T-helper 9 cell (primary cell): ENCODE measurements around the gene ADAMTS14.
"Not testable (repeated sequence)": the region's sequence is repeated elsewhere in the genome, so short reads cannot be mapped to it uniquely, and the experiment has no call there.

ENCODE experiments used
- DNase-seq: peaks from one replicate; pipeline ENCODE4 v3.0.0-alpha.2; 2020

The ADAMTS14 gene

DNA sequence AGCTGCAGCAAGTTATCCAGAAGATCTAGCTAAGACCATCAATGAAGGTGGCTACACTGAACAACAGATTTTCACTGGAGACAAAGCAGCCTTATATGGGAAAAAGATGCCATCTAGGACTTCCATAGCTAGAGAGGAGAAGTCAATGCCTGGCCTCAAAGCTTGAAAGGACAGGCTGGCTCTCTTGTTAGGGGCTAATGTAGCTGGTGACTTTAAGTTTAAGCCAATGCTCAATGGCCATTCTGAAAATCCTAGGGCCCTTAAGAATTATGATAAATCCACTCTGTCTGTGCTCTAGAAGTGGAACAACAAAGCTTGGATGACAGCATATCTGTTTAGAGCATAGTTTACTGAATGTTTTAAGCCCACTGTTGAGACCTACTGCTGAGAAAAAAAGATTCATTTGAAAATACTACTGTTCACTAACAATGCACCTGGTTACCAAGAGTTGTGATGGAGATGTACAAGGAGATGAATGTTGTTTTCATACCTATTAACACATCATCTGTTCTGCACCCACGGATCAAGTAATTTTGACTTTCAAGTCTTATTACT is 13.6 kb upstream of the ADAMTS14 start:
- no peak for DNase-seq

DNA sequence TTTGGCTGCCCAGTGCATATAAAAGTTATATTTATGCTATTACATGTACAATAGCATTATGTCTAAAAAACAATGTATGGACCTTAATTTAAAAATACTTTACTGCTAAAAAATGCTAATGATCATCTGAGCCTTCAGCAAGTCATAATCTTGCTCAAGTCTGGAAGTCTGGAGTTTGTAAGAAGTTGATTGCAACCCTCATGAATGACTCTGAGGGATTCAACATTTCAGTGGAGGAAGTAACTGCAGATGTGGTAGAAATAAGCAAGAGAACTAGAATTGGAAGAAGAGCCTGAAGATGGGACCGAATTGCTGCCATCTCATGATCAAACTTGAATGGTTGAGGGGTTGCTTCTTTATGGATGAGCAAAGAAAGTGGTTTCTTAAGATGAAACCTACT is 13.0 kb upstream of the ADAMTS14 start:
- no peak for DNase-seq

DNA sequence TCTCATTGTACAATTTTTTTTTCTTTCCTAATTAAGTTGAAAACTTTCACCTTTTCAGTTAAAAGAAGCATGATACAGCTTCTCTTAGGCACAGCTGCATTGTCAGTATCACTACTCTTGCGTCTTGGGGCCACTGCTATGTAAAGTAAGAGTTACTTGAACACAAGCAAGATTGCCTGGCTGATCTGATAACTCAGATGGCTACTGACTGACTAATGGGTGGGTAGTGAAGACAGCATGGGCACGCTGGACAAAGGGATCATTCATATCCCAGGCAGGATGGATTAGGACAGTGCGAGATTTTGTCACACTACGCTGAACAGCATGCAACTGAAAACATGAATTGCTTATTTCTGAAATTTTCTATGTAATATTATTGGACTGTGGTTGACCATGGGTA is 11.6 kb upstream of the ADAMTS14 start:
- DNase-seq, result no peak

DNA sequence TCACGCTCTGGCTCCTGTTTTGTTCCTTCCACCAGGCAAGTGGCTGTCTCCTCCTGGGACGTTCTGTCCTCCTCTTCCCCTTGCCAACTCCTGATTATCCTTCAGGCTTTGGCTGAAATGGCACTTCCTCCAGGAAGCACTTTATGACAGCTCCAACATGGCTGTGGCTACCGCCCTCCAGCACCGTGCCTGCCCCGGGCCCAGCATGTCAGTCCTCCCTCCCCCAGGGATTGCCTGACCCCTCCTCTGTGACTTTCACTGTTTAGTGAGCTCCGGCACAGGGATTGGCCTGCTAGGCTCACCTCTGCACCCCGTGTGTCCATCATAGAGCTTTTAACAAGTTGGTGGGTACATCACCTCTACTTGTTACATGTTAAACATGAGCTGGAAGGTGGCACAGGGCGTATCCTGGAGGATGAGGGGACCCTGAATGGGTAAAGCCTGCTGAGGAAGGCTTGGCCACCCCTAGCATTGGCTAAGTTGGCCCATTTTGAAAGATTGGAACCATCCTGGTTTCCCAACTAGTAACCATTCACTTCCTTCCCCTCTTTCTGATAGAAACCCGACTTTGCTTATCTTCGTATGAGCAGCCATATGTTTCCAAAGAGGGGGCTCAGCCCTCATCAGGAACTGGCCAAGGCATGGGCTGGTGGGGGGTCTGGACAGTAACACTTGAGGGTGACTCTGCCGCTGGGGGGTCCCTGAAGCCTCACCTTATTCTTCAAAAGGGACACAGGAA is 10.5 kb upstream of the ADAMTS14 start:
- no peak for DNase-seq

DNA sequence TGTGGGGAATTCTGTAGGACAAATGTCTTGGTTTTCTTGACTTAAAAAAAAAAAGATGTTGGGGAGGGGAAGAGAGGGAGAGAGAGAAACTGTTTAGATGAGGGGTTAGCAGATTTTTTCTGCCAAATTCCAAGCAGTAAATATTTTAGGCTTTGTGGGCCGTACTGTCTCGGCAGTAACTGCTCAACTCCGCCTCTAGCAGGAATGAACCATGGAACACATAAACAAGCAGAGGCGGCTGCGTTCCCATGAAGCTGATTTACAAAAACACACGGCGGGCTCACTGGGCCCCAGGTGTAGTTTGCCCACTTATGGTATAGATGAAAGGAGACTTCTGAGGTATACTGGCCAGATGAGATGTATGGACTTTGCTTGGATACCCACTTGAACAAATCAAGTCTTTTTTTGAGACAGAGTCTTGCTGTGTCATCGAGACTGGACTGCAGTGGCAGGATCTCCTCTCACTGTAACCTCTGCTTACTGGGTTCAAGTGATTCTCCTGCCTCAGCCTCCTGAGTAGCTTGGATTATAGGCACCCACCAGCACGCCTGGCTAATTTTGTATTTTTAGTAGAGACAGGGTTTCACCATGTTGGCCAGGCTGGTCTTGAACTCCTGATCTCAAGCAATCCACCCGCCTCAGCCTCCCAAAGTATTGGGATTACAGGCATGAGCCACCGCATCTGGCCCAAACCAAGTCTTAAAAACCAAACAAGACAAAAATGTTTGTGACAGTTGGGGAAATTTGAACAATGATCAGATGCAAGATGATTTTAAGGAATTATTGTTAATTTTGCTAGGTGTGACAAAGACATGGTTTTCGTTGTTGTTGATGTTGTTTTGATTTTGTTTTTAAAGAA is 9.7 kb upstream of the ADAMTS14 start:
- DNase-seq, result no peak

DNA sequence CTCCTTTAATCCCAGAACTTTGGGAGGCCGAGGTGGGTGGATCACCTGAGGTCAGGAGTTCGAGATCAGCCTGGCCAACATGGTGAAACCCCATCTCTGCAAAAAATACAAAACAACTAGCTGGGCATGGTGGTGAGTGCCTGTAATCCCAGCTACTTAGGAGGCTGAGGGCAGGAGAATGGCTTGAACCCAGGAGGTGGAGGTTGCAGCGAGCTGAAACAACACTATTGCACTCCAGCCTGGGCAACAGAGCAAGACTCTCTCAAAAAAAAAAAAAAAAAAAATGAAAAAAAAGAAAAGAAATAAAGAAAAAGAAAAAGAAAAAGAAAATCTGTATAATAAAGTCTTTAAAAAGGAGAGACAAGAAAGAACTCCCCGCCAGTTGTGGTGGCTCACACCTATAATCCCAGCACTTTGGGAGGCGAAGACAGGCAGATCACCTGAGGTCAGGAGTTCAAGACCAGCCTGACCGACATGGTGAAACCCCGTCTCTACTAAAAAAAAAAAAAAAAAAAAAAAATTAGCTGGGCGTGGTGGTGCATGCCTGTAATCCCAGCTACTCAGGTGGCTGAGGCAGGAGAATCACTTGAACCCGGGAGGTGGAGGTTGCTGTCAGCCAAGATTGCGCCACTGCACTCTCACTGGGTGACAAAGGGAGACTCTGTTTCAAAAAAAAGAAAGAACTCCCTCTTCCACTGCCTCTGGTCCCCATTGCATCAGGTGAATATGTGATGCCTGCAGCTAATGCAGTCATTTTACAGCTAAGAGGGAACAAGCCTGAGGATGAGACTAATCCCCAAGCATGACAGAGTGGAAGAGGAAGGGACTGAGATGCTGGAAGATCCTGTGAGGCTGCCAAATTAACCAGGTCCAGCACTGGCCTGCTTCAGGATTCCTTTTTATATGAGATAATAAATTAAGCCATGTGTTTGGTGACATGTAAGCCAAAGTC is 8.6 kb upstream of the ADAMTS14 start:
- not testable (repeated sequence) for DNase-seq

DNA sequence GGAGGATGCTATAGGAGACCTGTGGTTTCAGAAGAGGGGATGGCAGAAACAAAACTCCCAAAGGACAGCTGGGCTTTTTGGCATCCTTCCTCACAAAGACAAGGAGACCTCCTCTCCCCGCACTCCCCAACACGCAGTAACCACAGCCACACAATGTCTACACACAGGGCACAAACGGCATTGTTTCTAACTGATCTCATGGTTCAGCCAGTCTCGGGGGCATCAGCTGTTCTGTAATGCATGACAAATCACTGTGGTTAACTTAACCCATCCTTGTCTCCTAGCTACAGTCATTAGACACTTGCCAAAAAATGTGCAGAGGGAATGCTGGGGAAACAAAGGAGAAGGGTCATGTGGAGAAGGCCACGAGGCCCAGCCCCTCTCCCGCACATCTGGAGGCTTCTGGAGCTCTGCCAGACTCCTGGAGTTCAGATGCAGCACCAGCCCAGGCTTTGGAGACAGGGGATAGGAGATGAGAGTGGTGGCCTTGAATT is 7.6 kb upstream of the ADAMTS14 start:
- no peak for DNase-seq

DNA sequence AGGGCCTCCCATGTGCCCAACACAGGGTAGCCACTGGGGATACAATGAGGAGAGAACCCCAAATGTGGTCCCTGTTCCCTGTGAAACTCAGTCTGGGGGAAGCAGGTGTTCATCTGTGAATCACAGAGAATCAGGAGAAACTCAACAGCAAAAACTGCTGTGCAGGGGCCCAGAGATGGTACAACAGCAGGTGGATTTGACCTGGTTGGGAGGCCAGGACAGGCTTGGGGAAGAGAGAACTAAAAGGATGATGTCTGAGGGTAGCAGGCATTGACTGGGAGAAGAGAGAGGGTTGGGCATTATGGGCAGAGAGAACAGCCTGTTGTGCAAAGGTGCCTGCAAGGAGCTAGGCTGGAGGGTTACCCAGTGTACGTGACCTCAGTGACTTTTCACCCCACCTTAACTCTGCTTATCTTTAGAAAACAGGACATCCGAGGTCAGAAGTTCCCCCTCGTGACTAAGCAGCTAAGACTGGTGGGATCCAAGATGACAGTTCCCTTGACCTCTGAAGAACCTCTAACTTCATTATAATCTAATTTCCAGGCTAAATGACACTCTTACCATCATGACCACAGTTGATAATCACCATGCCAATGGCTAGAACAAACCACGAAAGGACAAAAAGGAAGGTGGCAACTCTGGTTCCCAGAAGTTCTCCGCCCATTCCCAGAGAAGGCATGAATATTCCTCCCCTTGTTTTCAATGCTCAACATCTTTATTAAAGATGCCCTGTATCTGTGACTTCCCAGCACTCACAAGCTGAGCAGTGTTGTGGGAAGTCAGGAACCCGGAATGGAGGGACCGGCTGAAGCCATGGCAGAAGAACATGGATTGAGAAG is 5.1 kb upstream of the ADAMTS14 start:
- no peak for DNase-seq

DNA sequence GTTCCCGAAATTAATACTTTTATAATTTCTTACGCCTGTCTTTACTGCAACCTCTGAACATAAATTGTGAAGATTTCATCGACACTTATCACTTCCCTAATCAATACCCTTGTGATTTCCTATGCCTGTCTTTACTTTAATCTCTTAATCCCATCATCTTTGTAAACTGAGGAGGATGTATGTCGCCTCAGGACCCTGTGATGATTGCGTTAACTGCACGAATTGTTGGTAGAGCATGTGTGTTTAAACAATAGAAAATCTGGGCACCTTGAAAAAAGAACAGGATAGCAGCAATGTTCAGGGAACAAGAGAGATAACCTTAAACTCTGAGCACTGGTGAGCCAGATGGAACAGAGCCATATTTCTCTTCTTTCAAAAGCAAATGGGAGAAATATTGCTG is 4.5 kb upstream of the ADAMTS14 start:
- not testable (repeated sequence) for DNase-seq

DNA sequence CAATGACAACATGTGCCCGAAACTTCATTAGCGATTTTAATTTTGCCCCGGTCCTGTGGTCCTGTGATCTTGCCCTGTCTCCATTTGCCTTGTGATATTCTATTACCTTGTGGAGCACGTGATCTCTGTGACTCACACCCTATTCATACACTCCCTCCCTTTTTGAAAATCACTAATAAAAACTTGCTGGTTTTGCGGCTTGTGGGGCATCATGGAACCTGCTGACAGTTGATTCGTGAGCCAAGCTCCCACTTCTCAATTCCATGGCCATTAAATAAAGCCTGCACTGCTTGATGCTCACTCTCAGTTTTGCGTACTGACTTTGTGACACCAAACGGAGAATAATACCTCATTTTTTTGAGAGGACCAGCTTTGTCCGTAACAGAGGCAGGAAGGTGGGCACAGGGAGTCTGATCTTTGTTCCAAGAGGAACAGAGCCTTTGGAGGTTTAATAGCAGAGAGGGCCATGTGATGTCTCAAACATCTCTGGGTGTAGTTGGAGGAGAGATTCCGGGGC is 3.8 kb upstream of the ADAMTS14 start:
- no peak for DNase-seq

DNA sequence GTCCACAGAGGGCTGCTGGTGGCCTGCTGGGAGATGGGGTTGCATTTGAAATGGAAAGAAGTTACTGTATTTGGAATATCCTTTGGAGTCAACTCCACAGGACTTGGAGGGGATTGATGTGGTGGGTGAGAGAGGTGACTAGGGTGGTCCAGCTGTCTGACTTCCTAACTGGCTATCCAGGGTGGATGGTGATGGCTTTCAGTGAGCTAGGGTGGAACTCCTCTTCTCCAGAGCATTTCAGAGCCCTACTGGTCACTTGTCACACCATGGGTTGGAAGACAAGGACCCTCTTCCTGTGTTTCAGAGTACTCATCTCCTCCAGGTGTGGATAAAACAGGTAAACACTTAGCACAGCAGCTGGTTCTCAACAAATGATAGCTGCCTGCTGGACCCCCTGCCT is 3.3 kb upstream of the ADAMTS14 start:
- DNase-seq, result no peak

DNA sequence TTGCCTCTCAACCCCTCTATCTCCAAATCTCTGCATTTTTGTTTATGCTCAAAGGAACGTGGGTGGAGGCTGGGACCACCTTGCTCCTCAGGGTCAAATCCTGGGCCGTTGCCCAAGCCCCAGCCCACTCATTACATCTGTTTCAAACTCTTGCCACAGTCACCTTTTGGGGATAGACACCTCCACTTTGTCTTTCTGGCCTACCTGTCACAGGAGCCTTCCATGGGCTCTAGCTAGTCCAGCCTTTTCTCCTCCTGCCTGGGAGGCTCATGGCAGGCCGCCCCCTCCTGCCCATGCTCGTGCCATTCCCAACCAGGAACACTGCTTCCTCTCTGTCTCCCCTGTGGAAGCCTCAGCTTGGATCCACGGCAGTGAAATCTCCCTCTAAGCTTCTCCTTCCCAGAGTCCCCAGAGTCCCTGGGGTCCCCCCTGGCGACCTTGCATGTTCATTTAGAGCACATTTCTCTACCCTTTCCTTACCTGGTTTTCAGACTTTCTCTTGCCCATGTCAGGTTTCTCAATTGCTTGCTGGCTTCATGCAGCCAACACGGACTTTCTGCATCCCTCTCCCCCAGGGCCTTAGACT is 2.5 kb upstream of the ADAMTS14 start:
- DNase-seq, result no peak

DNA sequence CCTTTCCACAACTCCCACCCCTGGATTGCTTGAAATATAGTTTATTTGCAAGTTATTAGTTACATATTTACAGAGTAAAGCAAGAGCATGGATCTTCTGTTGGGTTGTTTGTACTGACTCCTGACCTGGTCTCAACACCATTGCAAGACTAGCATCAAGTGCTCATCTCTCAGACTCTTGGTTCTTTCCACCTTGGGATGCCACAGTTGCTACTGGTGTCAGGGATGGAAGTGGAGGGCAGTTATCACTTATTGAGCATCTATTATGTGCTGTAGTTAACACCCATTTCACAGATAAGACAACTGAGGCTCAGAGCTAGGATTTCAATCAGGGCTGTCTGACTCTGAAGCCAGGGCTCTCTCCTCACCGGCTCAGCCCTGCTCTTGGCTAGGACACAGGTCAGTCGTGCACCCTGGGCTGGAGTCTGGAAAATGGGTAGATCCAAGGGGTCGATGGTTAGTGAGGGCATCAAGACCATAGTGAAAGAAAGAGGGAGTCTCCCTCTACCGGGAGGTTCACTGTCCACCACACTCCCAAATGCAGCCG is 614 bp upstream of the ADAMTS14 start:
- no peak for DNase-seq

DNA sequence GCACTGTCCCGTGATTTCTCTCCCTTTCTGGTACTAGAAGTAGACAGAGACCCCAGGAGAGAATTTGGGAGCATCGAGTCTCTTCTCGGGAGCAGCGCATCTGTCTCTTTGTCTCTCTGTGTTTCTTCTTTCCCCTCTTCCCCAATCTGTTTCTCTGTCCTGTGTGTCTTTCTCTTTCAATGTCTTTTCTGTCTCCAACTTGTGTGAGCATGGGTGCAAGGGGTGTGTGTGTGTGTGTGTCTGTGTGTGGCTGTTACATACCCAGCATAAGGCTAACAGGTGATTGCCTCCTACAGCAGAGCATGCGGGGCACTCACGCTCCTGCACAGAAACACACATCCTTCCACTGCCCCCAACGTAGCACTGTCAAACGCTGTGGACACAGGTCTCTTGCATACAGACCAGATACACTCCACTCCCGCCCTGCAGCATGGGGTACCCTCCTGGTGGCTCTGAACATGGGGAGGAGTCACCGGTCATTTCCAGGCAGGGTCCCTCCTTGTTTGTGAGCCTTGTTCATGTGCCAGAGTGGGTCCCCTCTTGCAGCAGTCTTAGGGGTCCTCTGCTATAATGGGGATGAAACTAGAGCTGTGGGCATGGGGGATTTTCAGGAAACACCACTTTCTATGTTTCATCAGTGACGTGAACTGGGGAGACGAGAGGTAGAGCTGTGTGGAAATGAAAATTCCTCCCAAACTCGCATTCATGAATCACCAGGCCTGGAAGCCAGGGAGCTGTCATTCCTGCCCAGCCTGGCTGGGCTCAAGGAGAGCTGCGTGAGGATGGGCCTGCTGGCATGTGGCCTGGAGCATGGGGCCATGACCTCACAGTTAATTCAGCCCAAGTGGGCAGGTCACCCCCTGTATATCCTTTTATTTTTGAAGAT is 980 bp downstream of the ADAMTS14 start:
- no peak for DNase-seq

DNA sequence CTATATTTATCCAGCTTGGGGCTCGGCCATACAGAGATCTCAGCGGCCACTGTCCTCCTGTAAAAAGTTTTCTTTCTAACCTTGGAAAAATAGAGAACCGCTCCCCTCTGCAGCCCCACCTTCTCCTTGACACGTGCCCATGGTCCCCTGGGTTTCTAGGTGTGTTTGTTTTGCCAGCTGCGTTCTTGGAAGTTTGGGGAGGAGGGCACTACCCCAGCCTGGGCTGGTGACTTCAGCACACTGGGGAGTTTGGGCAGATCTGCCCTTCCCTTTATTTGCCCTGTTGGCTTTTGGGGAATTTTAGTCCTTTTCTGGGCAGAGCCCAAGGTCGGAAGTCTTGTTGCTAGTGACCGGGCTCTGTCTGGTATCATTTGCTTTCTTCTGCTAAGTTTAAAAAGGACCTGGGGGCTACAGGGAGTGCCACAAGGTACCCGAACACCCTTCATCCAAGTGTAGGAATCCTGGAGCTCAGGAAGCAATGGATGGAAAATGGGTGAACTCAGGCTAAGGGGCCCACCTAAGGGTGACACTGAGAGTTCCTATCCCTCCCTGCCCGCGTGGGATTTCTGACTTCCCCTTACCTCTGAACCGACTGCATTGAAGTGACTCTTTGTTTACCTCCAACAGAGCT is 1.7 kb downstream of the ADAMTS14 start:
- no peak for DNase-seq

DNA sequence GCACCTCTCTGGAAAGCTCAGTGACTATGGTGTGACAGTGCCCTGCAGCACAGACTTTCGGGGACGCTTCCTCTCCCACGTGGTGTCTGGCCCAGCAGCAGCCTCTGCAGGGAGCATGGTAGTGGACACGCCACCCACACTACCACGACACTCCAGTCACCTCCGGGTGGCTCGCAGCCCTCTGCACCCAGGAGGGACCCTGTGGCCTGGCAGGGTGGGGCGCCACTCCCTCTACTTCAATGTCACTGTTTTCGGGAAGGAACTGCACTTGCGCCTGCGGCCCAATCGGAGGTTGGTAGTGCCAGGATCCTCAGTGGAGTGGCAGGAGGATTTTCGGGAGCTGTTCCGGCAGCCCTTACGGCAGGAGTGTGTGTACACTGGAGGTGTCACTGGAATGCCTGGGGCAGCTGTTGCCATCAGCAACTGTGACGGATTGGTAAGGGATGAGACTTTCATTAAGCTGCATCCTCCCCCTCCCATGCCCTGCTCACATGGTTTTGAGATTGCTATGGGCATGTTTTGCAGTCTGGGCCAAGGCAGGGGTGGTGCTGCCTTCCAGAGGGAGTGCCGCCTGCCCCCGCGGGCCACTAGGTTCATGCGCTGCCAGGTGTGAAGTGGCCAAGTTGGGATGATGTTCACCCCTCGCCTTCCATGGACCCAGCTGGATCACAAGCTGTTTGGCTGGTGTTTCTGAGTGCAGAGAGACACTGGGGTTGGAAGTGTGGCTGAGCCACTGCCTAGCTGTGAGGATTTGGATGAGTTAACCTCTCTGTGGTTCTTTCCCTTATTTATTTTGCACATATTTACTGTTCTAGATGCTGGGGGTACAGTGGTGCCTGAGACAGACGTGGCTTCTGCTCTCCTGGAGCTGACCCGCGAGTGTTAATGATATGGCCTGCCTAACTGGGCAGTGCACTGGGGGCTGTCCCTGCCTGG is 2.5 kb downstream of the ADAMTS14 start:
- DNase-seq, result no peak

DNA sequence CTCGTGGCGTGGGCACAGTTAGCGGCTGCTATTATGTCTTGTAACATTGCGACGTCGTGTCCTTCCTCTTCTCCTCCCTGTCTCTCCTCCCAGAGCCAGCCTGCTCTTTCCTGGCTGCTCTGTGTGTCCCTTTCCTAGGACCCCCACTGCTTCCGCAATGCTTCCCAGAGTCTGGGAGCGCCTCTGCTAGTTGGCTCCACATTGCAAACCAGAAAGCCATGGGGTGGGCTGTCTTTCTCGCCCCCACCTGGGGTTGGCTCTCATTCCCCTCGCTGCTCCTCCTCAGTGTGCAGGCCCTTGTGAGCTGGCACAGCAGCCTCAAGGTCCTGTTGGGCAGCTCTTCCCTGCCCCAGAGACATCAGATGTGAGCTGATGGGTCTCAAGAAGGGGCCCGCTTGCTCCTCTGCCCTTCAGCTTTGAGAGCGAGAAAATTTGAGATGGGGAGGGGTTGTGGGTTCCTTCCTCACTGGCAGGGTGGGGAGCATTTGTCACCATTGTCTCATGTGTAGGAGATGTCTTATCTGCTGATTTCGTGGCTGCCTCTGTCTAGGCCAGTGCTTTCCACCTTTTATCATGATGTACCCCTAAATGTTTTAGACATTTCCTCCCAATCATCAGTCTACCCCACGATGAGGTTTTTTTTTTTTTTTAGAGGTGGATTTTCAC is 3.3 kb downstream of the ADAMTS14 start:
- DNase-seq, result no peak
